ENCODE results near the gene FANCD2OS.
"Not testable (repeated sequence)": the region's sequence is repeated elsewhere in the genome, so short reads cannot be mapped to it uniquely, and the experiment has no call there.

FANCD2OS gene

DNA sequence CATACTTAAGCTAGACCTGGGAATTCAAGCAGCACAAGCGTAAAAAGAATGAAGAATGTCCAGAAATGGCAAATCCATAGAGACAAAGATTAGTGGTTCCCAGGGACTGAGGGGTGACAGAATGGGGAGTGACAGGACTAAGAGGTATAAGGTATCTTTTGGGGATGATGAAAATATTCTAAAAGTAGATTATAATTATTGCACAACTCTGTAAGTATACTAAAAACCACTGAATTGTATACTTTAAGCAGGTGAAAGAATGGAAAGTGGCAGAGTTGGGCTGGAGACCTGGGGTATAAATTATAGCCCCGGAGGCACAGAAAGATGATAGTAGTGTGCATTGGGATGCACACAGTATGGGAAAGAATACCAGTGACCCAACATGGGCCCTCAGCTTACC, 13.0 kb upstream of the FANCD2OS start:
- Histone ChIP-seq H3K9me3 (ENCODE audit: control insufficient read depth, insufficient read depth, low read length) (no peaks in the 10 kb centered on the region), H3K4me1 (ENCODE audit: insufficient read depth, low read length) (peaks cover 5% of the 10 kb centered on the region; the same call in 1 of the 2 replicates), H3K36me3 (ENCODE audit: insufficient read depth, low read length) (no peaks in the 10 kb centered on the region), H3K9ac (ENCODE audit: low read depth, low read length) (no peak overlapping the region)

DNA sequence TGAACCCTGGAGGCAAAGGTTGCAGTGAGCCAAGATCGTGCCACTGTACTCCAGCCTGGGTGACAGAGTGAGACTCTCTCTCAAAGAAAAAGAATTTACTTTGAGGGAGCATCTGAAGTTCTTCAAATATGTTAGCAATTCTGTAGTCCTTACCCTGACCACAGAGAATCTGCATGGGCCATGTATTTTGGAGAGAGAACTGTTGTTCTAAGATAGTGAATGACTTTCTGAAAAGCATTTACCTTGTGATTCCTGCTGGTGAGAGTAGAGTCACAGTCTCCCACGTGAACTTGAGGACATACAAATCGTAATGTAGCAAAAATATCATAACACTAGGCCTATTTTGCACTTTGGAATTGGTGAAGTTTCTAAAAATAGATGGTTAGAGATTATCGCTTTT, 11.3 kb upstream of the FANCD2OS start:
- Histone ChIP-seq H3K36me3 (ENCODE audit: insufficient read depth, low read length) (no peaks in the 10 kb centered on the region), H3K9me3 (ENCODE audit: control insufficient read depth, insufficient read depth, low read length) (no peaks in the 10 kb centered on the region), H3K9ac (ENCODE audit: low read depth, low read length) (no peak overlapping the region), H3K4me1 (ENCODE audit: insufficient read depth, low read length) (peaks cover 5% of the 10 kb centered on the region; the same call in 1 of the 2 replicates)

GRCh38 chr3:10116928-10117327, 8.9 kb upstream of the FANCD2OS start:
- Histone ChIP-seq H3K9me3 (ENCODE audit: control insufficient read depth, insufficient read depth, low read length) (no peaks in the 10 kb centered on the region), H3K4me1 (ENCODE audit: insufficient read depth, low read length) (peaks cover 5% of the 10 kb centered on the region; the same call in 1 of the 2 replicates), H3K9ac (ENCODE audit: low read depth, low read length) (peak overlapping the region; percentile 88; the same call in 1 of the 2 replicates), H3K36me3 (ENCODE audit: insufficient read depth, low read length) (no peaks in the 10 kb centered on the region)

- no peaks in the 10 kb centered on the region for H3K36me3 ChIP-seq (ENCODE audit: insufficient read depth, low read length)
- H3K4me1 ChIP-seq (ENCODE audit: insufficient read depth, low read length): peaks cover 5% of the 10 kb centered on the region; the same call in 1 of the 2 replicates
- H3K9me3 ChIP-seq (ENCODE audit: control insufficient read depth, insufficient read depth, low read length): no peaks in the 10 kb centered on the region
- peak overlapping the region; percentile 88 for H3K9ac ChIP-seq (ENCODE audit: low read depth, low read length)
Observed at GRCh38 chr3:10116138-10116460, 8.0 kb upstream of the FANCD2OS start.

DNA sequence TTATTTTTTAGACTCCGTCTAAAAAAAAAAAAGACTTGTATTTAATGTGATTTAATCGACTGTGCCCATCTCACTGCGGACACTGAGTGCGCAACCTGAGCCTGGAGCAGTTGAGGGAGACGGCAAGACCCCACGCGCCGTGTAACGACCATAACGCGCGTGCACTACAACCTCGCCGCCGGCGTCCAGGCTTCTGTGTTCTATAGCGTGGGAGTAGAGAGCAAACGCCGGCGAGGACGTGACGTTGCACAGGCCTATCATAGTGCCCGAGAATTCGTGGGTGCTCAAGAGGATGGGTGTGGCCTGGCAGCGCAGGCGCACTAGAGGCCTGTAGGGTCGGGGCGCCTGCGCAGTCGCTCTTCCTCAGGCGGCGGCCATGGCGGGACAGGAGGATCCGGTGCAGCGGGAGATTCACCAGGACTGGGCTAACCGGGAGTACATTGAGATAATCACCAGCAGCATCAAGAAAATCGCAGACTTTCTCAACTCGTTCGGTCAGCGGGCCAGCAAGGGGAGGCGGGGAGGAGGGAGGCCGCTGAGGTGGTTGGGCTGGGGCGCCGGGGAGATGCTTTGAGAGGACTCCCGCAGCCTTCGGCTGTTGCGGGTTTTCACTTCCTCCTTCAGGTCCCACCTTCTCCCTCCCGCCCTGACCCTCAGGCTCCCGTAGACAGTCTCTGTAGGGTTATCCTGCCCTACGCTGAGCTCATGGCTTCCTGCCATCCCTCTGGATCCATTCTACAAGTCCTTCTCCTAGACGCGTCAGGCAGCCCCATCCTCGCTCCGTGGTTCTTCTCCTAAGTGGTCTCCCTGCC, 7.5 kb upstream of the FANCD2OS start, which contains the start of gene BRK1:
TSS of gene BRK1 (plus strand) at position 350 of the 812 bp plus-strand sequence. CDS start at position 377, 27 bp downstream.
- Histone ChIP-seq H3K9ac (ENCODE audit: low read depth, low read length) (peak within 1 kb of the TSS; percentile 88), H3K9me3 (ENCODE audit: control insufficient read depth, insufficient read depth, low read length) (no peaks in the 10 kb centered on the region), H3K36me3 (ENCODE audit: insufficient read depth, low read length) (no peaks in the 10 kb centered on the region), H3K4me1 (ENCODE audit: insufficient read depth, low read length) (peaks cover 5% of the 10 kb centered on the region; the same call in 1 of the 2 replicates)

GRCh38 chr3:10106919-10107318, 1.1 kb downstream of the FANCD2OS start:
- no peaks in the 10 kb centered on the region for H3K4me1 ChIP-seq (ENCODE audit: insufficient read depth, low read length)
- H3K9ac ChIP-seq (ENCODE audit: low read depth, low read length): no peak overlapping the region
- no peaks in the 10 kb centered on the region for H3K9me3 ChIP-seq (ENCODE audit: control insufficient read depth, insufficient read depth, low read length)
- no peaks in the 10 kb centered on the region; the same call in 1 of the 2 replicates for H3K36me3 ChIP-seq (ENCODE audit: insufficient read depth, low read length)

DNA sequence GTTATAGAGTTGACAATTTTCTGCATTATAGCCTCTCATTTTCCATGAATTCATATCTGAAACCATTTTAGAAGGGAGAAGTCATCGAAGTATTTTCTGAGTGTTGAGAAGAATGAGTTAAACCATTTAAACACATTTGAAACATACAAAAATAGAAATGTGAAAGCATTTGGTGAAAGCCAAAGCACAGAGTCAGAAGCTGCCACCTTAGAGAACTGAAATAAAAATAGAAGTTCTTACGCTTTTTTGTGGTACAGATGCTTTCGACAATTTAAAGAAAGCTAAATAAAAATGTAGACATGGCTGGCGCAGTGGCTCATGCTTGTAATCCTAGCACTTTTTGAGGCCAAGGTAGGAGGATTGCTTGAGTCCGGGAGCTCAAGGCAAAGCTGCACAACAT, 9.0 kb downstream of the FANCD2OS start:
- Histone ChIP-seq H3K9ac (ENCODE audit: low read depth, low read length) (no peak overlapping the region), H3K9me3 (ENCODE audit: control insufficient read depth, insufficient read depth, low read length) (no peaks in the 10 kb centered on the region), H3K36me3 (ENCODE audit: insufficient read depth, low read length) (peaks cover 24% of the 10 kb centered on the region), H3K4me1 (ENCODE audit: insufficient read depth, low read length) (no peaks in the 10 kb centered on the region)

- H3K36me3 ChIP-seq (ENCODE audit: insufficient read depth, low read length): peaks cover 41% of the 10 kb centered on the region
- H3K9ac ChIP-seq (ENCODE audit: low read depth, low read length): no peak overlapping the region
- no peaks in the 10 kb centered on the region for H3K4me1 ChIP-seq (ENCODE audit: insufficient read depth, low read length)
- no peaks in the 10 kb centered on the region for H3K9me3 ChIP-seq (ENCODE audit: control insufficient read depth, insufficient read depth, low read length)
Observed at GRCh38 chr3:10093678-10094077, 14.4 kb downstream of the FANCD2OS start.

DNA sequence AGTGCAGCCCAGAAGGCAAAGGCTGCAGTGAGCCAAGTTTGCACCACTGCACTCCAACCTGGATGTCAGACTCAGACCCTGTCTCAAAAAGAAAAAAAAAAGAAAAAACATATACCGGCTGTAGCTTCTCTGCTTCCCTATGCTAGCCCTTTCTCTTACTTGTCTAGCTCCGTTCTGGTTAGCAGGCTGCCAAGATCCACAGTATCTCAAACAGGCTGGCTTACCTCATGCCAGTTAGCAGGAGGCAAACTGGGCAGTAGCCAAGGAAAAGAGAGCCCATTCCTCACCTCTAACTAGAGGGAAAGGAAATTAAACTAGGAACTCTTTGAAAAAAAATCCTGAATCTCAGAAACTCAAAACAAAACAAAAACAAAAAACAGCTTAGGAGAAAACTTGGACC, 16.7 kb downstream of the FANCD2OS start:
- H3K4me1 ChIP-seq (ENCODE audit: insufficient read depth, low read length); H3K9ac ChIP-seq (ENCODE audit: low read depth, low read length); H3K9me3 ChIP-seq (ENCODE audit: control insufficient read depth, insufficient read depth, low read length): not testable (repeated sequence)
- peaks cover 41% of the 10 kb centered on the region for H3K36me3 ChIP-seq (ENCODE audit: insufficient read depth, low read length)

DNA sequence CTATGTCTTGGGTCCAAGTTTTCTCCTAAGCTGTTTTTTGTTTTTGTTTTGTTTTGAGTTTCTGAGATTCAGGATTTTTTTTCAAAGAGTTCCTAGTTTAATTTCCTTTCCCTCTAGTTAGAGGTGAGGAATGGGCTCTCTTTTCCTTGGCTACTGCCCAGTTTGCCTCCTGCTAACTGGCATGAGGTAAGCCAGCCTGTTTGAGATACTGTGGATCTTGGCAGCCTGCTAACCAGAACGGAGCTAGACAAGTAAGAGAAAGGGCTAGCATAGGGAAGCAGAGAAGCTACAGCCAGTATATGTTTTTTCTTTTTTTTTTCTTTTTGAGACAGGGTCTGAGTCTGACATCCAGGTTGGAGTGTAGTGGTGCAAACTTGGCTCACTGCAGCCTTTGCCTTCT, 17.3 kb downstream of the FANCD2OS start:
- H3K9ac ChIP-seq (ENCODE audit: low read depth, low read length); H3K9me3 ChIP-seq (ENCODE audit: control insufficient read depth, insufficient read depth, low read length); H3K4me1 ChIP-seq (ENCODE audit: insufficient read depth, low read length): not testable (repeated sequence)
- H3K36me3 ChIP-seq (ENCODE audit: insufficient read depth, low read length): peaks cover 36% of the 10 kb centered on the region

DNA sequence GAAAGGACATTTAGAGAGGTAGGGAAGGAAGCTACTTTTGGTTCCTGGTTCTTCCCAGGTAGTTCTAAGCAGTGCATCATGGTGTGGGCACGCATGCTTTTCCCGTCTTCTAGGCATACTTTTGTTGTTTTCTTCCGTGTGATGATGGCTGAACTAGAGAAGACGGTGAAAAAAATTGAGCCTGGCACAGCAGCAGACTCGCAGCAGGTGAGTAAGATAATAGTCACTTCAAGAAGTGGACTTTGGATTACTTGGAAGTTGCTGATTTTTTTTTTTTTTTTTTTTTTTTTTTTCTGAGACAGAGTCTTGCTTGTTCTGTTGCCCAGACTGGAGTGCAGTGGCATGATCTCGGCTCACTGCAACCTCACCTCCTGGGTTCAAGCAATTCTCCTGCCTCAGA, 17.9 kb downstream of the FANCD2OS start:
- Histone ChIP-seq H3K36me3 (ENCODE audit: insufficient read depth, low read length) (peaks cover 35% of the 10 kb centered on the region), H3K4me1 (ENCODE audit: insufficient read depth, low read length) (no peaks in the 10 kb centered on the region), H3K9ac (ENCODE audit: low read depth, low read length) (no peak overlapping the region), H3K9me3 (ENCODE audit: control insufficient read depth, insufficient read depth, low read length) (no peaks in the 10 kb centered on the region)

DNA sequence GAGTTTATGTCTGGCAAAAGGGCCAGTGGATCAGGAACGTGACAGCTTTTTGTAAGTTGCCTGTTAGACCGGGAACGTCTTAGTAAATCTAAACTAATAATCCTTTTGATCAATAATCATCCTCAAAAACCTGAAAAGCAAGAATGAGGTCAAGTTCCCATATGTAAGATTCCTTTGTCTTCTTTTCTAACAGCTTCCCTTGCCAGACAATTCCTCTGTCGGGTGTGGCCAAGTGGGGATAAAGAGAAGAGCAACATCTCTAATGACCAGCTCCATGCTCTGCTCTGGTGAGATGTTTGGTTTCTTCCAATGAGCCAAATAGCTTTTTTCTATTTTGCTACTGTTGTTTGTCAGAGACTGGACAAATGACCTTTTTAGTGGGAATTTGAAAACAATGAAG, 19.8 kb downstream of the FANCD2OS start:
- Histone ChIP-seq H3K9ac (ENCODE audit: low read depth, low read length) (no peak overlapping the region), H3K36me3 (ENCODE audit: insufficient read depth, low read length) (peaks cover 26% of the 10 kb centered on the region), H3K9me3 (ENCODE audit: control insufficient read depth, insufficient read depth, low read length) (no peaks in the 10 kb centered on the region), H3K4me1 (ENCODE audit: insufficient read depth, low read length) (no peaks in the 10 kb centered on the region)

DNA sequence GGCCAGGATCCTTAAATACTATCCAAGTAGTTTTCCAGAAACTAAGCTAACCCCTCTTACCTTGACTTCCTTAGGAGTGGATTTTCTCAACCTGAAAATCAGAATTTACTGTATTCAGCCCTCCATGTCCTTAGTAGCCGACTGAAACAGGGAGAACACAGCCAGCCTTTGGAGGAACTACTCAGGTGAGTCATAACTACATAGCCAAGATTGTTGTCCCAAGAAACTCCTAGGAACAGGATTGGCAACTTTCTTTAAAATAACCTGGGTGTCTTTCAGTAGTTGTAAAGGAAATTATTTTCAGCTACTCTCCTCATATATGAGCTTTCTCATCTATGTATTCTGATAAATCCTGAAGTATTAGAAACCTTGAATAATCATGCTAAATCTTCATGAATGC, 22.3 kb downstream of the FANCD2OS start:
- H3K36me3 ChIP-seq (ENCODE audit: insufficient read depth, low read length): peaks cover 32% of the 10 kb centered on the region

DNA sequence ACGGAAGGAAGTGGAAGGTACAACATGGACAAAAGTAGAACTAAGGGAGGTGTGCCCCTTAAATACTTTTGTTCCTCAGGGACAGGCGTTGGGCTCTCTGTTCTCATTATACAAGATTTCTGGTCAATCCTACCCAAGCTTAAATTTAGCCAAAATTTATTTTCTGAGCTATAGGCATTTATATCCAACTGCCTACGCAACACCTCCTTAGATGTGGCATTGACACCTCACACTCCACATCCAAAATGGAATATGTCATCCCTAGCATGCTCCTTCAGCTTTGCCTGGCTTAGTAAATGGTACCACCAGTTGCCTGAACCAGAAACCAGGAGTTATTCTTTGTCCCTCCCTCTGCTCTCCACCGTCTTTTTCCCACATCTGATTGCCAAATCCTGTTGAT, 26.2 kb downstream of the FANCD2OS start:
- H3K36me3 ChIP-seq (ENCODE audit: insufficient read depth, low read length): peaks cover 32% of the 10 kb centered on the region

More for the DNA sequence above, 22.3 kb downstream of the FANCD2OS start:
- H3K9me3 ChIP-seq (ENCODE audit: control insufficient read depth, insufficient read depth, low read length): no peaks in the 10 kb centered on the region
- H3K9ac ChIP-seq (ENCODE audit: low read depth, low read length): no peak overlapping the region
- H3K4me1 ChIP-seq (ENCODE audit: insufficient read depth, low read length): no peaks in the 10 kb centered on the region

GRCh38 chr3:10074666-10075065, 33.4 kb downstream of the FANCD2OS start:
- Histone ChIP-seq H3K36me3 (ENCODE audit: insufficient read depth, low read length) (peaks cover 16% of the 10 kb centered on the region), H3K9ac (ENCODE audit: low read depth, low read length) (no peak overlapping the region), H3K4me1 (ENCODE audit: insufficient read depth, low read length) (no peaks in the 10 kb centered on the region), H3K9me3 (ENCODE audit: control insufficient read depth, insufficient read depth, low read length) (no peaks in the 10 kb centered on the region)

More for the DNA sequence above, 26.2 kb downstream of the FANCD2OS start:
- no peaks in the 10 kb centered on the region for H3K4me1 ChIP-seq (ENCODE audit: insufficient read depth, low read length)
- no peak overlapping the region for H3K9ac ChIP-seq (ENCODE audit: low read depth, low read length)
- no peaks in the 10 kb centered on the region for H3K9me3 ChIP-seq (ENCODE audit: control insufficient read depth, insufficient read depth, low read length)

Measured in ES-I3 (cell line).